GM18505 (cell line): Measurements from ENCODE around the gene NFATC2.
"Not testable (repeated sequence)": the region's sequence is repeated elsewhere in the genome, so short reads cannot be mapped to it uniquely, and the experiment has no call there.

Experiments
- ATAC-seq: cut with Tn5 transposase; IDR thresholded peaks from one replicate; pipeline ENCODE4 v1.9.1; 2021; ENCODE audit not compliant: unreplicated experiment
- POLR2A ChIP-seq: IDR thresholded peaks from 4 replicates; pipeline ENCODE4 v1.6.1; 2011; ENCODE audit warnings: borderline replicate concordance; ENCODE audit not compliant: insufficient read depth, insufficient read length; ENCODE audit errors: extremely low read depth

NFATC2 gene

GRCh38 chr20:51484831-51485230 is 57.7 kb downstream of the NFATC2 start:
- no peak for ATAC-seq
- no peak for TF ChIP-seq POLR2A

- no peak for ATAC-seq
- no peak for TF ChIP-seq POLR2A
These were observed 58.2 kb downstream of the NFATC2 start for GRCh38 chr20:51484141-51484815.

GRCh38 chr20:51482836-51483473 is 59.6 kb downstream of the NFATC2 start:
- no peak for ATAC-seq
- TF ChIP-seq POLR2A, result no peak

- TF ChIP-seq POLR2A, result no peak
- ATAC-seq, result no peak
These were observed 61.1 kb downstream of the NFATC2 start for GRCh38 chr20:51481341-51481914.

- TF ChIP-seq POLR2A, result no peak
- peak; percentile 73 for ATAC-seq
These were observed 61.8 kb downstream of the NFATC2 start for GRCh38 chr20:51480507-51481270.

GRCh38 chr20:51476106-51476505 is 66.4 kb downstream of the NFATC2 start:
- ATAC-seq, result not testable (repeated sequence)

GRCh38 chr20:51473771-51474170 is 68.7 kb downstream of the NFATC2 start:
- no peak for ATAC-seq
- no peak for TF ChIP-seq POLR2A

- no peak for TF ChIP-seq POLR2A
- no peak for ATAC-seq
These were observed 69.3 kb downstream of the NFATC2 start for GRCh38 chr20:51473256-51473655.

- TF ChIP-seq POLR2A, result no peak
- no peak for ATAC-seq
These were observed 71.6 kb downstream of the NFATC2 start for GRCh38 chr20:51470907-51471411.

GRCh38 chr20:51470499-51470820 is 72.1 kb downstream of the NFATC2 start:
- no peak for ATAC-seq
- TF ChIP-seq POLR2A, result no peak

GRCh38 chr20:51469578-51470498 is 72.7 kb downstream of the NFATC2 start:
- no peak for TF ChIP-seq POLR2A
- ATAC-seq, result no peak

GRCh38 chr20:51469046-51469445 is 73.5 kb downstream of the NFATC2 start:
- no peak for ATAC-seq
- TF ChIP-seq POLR2A, result no peak

- TF ChIP-seq POLR2A, result no peak
- ATAC-seq, result no peak
These were observed 73.9 kb downstream of the NFATC2 start for GRCh38 chr20:51468636-51469035.
